K562 treated with DMSO at 1 percent for 4 hours (cell line): Measurements from ENCODE around the gene STAT6. TPM values are rescaled to one million over a fixed set of nuclear protein-coding genes. Genes with fewer than 3 reads are reported as not detected.

ENCODE experiments used
- total RNA-seq: library from RNA; unstranded; fragments of 300-600 nt; gene quantifications from 2 replicates; pipeline ENCODE4 v1.2.3, GENCODE V29; 2022; ENCODE audit not compliant: insufficient read depth

STAT6 gene
- 39.9 and 42.8 TPM in 2 replicates for total RNA-seq

GRCh38 chr12:57111031-57111734 lies at the start of gene STAT6:
Gene STAT6, minus strand, starts transcription at chr12:57111362. Its CDS starts 3,084 bp downstream, at chr12:57108278.

GRCh38 chr12:57146961-57147944 lies 36.1 kb upstream of the STAT6 start, which contains the start of gene LRP1-AS:
Gene LRP1-AS, minus strand, starts transcription at chr12:57147619.

GRCh38 chr12:57127726-57128518 lies 16.8 kb upstream of the STAT6 start, which contains the start of gene LRP1:
Gene LRP1, plus strand, starts transcription at chr12:57128483. Its CDS starts 482 bp downstream, at chr12:57128965.

GRCh38 chr12:57088354-57089270 lies 22.6 kb downstream of the STAT6 start, which contains the start of gene NAB2:
Gene NAB2, plus strand, starts transcription at chr12:57089114. Its CDS starts 158 bp downstream, at chr12:57089272.

GRCh38 chr12:57078519-57079404 lies 32.4 kb downstream of the STAT6 start, which contains the start of gene NEMP1:
Gene NEMP1, minus strand, starts transcription at chr12:57078791. Its CDS starts 46 bp downstream, at chr12:57078745.

GRCh38 chr12:57049890-57050289 lies 61.3 kb downstream of the STAT6 start, which contains the start of gene MYO1A:
Gene MYO1A, minus strand, starts transcription at chr12:57050129. Its CDS starts 1,806 bp downstream, at chr12:57048323.

Other genes with a start within 250 kb of the STAT6 start
- not detected in 2 replicates for gene SDR9C7, start 177.0 kb downstream of the STAT6 start, total RNA-seq
- 0.50 TPM in 1 of 2 replicates, not detected in the other for gene RDH16, start 153.8 kb downstream of the STAT6 start, total RNA-seq
- gene ZBTB39, start 104.8 kb downstream of the STAT6 start, total RNA-seq, result 6.7 and 8.9 TPM in 2 replicates
- gene TAC3, start 94.8 kb downstream of the STAT6 start, total RNA-seq, result 1.2 TPM in 1 of 2 replicates, not detected in the other
- gene MYO1A, start 61.2 kb downstream of the STAT6 start, total RNA-seq, result 0.25 TPM in 1 of 2 replicates, not detected in the other
- 27.9 and 32.2 TPM in 2 replicates for gene NEMP1, start 32.6 kb downstream of the STAT6 start, total RNA-seq
- 27.9 and 29.0 TPM in 2 replicates for gene NAB2, start 22.2 kb downstream of the STAT6 start, total RNA-seq
- gene LRP1, start 17.1 kb upstream of the STAT6 start, total RNA-seq, result 2.2 and 4.7 TPM in 2 replicates
- gene LRP1-AS, start 36.3 kb upstream of the STAT6 start, total RNA-seq, result not detected in 2 replicates
- 6.5 and 7.2 TPM in 2 replicates for gene NXPH4, start 105.4 kb upstream of the STAT6 start, total RNA-seq
- gene SHMT2, start 118.3 kb upstream of the STAT6 start, total RNA-seq, result 643 and 739 TPM in 2 replicates
- gene STAC3, start 139.8 kb upstream of the STAT6 start, total RNA-seq, result 6.3 and 7.1 TPM in 2 replicates